Measurements from ENCODE around the gene ZNF75A. TPM values are rescaled to one million over a fixed set of nuclear protein-coding genes. Genes with fewer than 3 reads are reported as not detected.

ZNF75A gene
- total RNA-seq, 1 experiment from 2014 or later: 15.9 TPM

GRCh38 chr16:3264137-3265036, 40.9 kb upstream of the ZNF75A start:
- H3K36me3 ChIP-seq (ENCODE audit: low read depth, low read length): no peaks in the 10 kb centered on the region
- ATAC-seq (peak; percentile 96), DNase-seq (peak; percentile 94)
- TF ChIP-seq EZH2 (IDR thresholded peaks at IDR 0.05; ENCODE audit: low read length, unreplicated experiment) (no peak), CTCF (conservative IDR thresholded peaks at IDR 0.05; ENCODE audit: low read depth, low read length) (no peak), EZH2phosphoT487 (IDR thresholded peaks at IDR 0.05; ENCODE audit: borderline replicate concordance, low read length) (no peak)
- peak overlapping the region; percentile 82 for H3K9ac ChIP-seq (ENCODE audit: low read length)
- peak overlapping the region; percentile 81 for H3K4me2 ChIP-seq (ENCODE audit: low read length)
- peak overlapping the region; percentile 90 for H3K27ac ChIP-seq (ENCODE audit: low read length)
- no peaks in the 10 kb centered on the region for H3K79me2 ChIP-seq (ENCODE audit: low read length)
- H3K9me3 ChIP-seq (ENCODE audit: low read length): no peaks in the 10 kb centered on the region
- H3F3A ChIP-seq (ENCODE audit: low read length, unreplicated experiment): no peaks in the 10 kb centered on the region
- intact Hi-C loops (cut with micrococcal nuclease): loop anchor here (1.0 to 5.0 kb wide), 2 partner anchors 19 to 238 kb away; partner anchors contain the start of genes CLUAP1 and ZNF263
- H3K4me3 ChIP-seq (ENCODE audit: low read length): peak overlapping the region; percentile 77
- peaks cover 6% of the 10 kb centered on the region; the same call in 1 of the 2 replicates for H3K4me1 ChIP-seq (ENCODE audit: insufficient read depth, low read length)
- H3K9me2 ChIP-seq (replicated peaks; ENCODE audit: low read length): no peaks in the 10 kb centered on the region
- POLR2A ChIA-PET (ENCODE audit: unreplicated experiment): interaction anchor here (0.5 to 1.2 kb wide), 2 partner anchors 19 to 100 kb away, joined by 3 to 6 read pairs; partner anchors contain the start of gene ZNF263
- CTCF ChIA-PET: no interaction called here
- TSS peak; percentile 91 for BruUV-seq (replicated peaks)
- H3K27me3 ChIP-seq (ENCODE audit: low read length): no peaks in the 10 kb centered on the region
- no peaks in the 10 kb centered on the region for H4K20me1 ChIP-seq (ENCODE audit: low read length)
- H2AFZ ChIP-seq (ENCODE audit: low read length): peak overlapping the region; percentile 96

DNA sequence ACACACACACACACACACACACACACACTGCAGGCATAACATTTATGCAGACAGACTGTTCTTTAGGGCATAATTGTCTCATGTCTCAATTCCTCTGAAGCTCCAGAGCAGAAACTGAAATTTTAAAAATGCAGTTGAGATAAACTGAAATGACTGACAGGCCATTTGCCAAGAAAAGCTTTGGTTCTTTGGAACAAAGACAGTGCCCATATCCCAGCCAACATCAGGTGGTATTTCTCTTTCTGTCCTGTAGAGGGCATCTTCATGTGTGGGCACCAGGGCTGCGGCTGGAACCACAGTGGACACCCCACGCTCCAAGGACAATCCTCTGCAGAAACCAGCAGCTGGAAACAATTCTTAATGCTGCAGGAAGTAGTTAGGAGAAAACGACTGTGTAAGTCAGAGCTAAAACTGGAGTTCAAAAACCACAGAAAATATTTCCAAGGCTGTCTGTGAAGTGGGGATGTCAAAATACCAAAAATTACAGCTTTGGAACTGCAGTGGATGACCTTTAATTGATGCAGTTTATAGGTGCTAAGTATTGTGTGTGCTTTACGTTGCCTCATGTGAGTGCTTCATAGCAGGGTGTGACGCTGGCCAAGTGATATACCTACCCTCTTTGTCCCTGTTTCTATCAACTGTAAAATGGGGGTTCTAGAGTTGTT, 38.3 kb upstream of the ZNF75A start:
- Histone ChIP-seq H3K9me3 (ENCODE audit: low read length) (no peaks in the 10 kb centered on the region), H3K79me2 (ENCODE audit: low read length) (no peaks in the 10 kb centered on the region), H3K36me3 (ENCODE audit: low read depth, low read length) (no peaks in the 10 kb centered on the region), H3F3A (ENCODE audit: low read length, unreplicated experiment) (no peaks in the 10 kb centered on the region), H4K20me1 (ENCODE audit: low read length) (no peaks in the 10 kb centered on the region), H3K27me3 (ENCODE audit: low read length) (no peaks in the 10 kb centered on the region), H2AFZ (ENCODE audit: low read length) (no peak overlapping the region), H3K27ac (ENCODE audit: low read length) (no peak overlapping the region), H3K4me2 (ENCODE audit: low read length) (no peak overlapping the region), H3K9me2 (replicated peaks; ENCODE audit: low read length) (no peaks in the 10 kb centered on the region), H3K4me1 (ENCODE audit: insufficient read depth, low read length) (peaks cover 6% of the 10 kb centered on the region; the same call in 1 of the 2 replicates), H3K4me3 (ENCODE audit: low read length) (no peak overlapping the region), H3K9ac (ENCODE audit: low read length) (no peak overlapping the region)
- BruUV-seq (replicated peaks): no TSS peak
- intact Hi-C loops (cut with micrococcal nuclease): no loop called here
- ChIA-PET CTCF (interaction anchor here (0.6 kb wide), 1 partner anchor 186 kb away, joined by 3 read pairs; no protein-coding TSS in a partner anchor), POLR2A (ENCODE audit: unreplicated experiment) (interaction anchor here (0.6 kb wide), 1 partner anchor 117 kb away, joined by 3 read pairs; no protein-coding TSS in a partner anchor)
- TF ChIP-seq CTCF (conservative IDR thresholded peaks at IDR 0.05; ENCODE audit: low read depth, low read length): peak; percentile 62
- TF ChIP-seq EZH2phosphoT487 (IDR thresholded peaks at IDR 0.05; ENCODE audit: borderline replicate concordance, low read length): no peak
- no peak for TF ChIP-seq EZH2 (IDR thresholded peaks at IDR 0.05; ENCODE audit: low read length, unreplicated experiment)
- peak; percentile 52 for DNase-seq
- ATAC-seq: no peak
